SK-N-SH treated with all-trans-retinoic acid at 6 μM for 48 hours (cell line): ENCODE measurements around the gene SPATS2.

Source experiments
- ATAC-seq: fragments of 200-7000 bp; cut with Tn5 transposase; 3 replicates; pipeline ENCODE4 v1.9.1; 2020; ENCODE audit warnings: mild to moderate bottlenecking, moderate library complexity
- ARNTL ChIP-seq: fragments of 450-650 bp; formaldehyde crosslinking; IDR thresholded peaks from 2 replicates; pipeline ENCODE4 v1.5.0; 2020; ENCODE audit warnings: low read depth, mild to moderate bottlenecking, moderate library complexity, borderline replicate concordance
- CSDC2 ChIP-seq: fragments of 250-450 bp; sonication (Bioruptor Pico); IDR thresholded peaks from 2 replicates; pipeline ENCODE4 v1.5.0; 2020; ENCODE audit warnings: mild to moderate bottlenecking, moderate library complexity
- ESRRG ChIP-seq: fragments of 250-450 bp; sonication (Bioruptor Pico); IDR thresholded peaks from 2 replicates; pipeline ENCODE4 v1.6.1; 2021; ENCODE audit warnings: mild to moderate bottlenecking
- GLIS3 ChIP-seq: fragments of 250-450 bp; sonication (Bioruptor Pico); IDR thresholded peaks from 2 replicates; pipeline ENCODE4 v1.5.0; 2020; ENCODE audit warnings: mild to moderate bottlenecking, moderate library complexity
- ISL1 ChIP-seq: fragments of 250-450 bp; sonication (Bioruptor Pico); IDR thresholded peaks from 2 replicates; pipeline ENCODE4 v2.1.2; 2022; ENCODE audit warnings: mild to moderate bottlenecking, moderate library complexity
- OSR1 ChIP-seq: fragments of 250-450 bp; sonication (Bioruptor Pico); IDR thresholded peaks from 2 replicates; pipeline ENCODE4 v1.8.0; 2022; ENCODE audit warnings: moderate library complexity, mild to moderate bottlenecking, inconsistent platforms
- PPARA ChIP-seq: fragments of 250-450 bp; sonication (Bioruptor Pico); IDR thresholded peaks from 2 replicates; pipeline ENCODE4 v1.5.0; 2020; ENCODE audit warnings: mild to moderate bottlenecking, borderline replicate concordance
- RARB ChIP-seq: fragments of 250-450 bp; sonication (Bioruptor Pico); IDR thresholded peaks from 2 replicates; pipeline ENCODE4 v1.8.0; 2021; ENCODE audit warnings: mild to moderate bottlenecking, moderate library complexity
- SNAI2 ChIP-seq: fragments of 250-450 bp; sonication (Bioruptor Pico); IDR thresholded peaks from 2 replicates; pipeline ENCODE4 v1.5.0; 2020; ENCODE audit warnings: mild to moderate bottlenecking, moderate library complexity
- ZFP3 ChIP-seq: fragments of 250-450 bp; sonication (Bioruptor Pico); IDR thresholded peaks from 2 replicates; pipeline ENCODE4 v1.5.0; 2020; ENCODE audit warnings: mild to moderate bottlenecking, moderate library complexity
- ZFP30 ChIP-seq: fragments of 450-650 bp; formaldehyde crosslinking; IDR thresholded peaks from 2 replicates; pipeline ENCODE4 v1.5.0; 2022; ENCODE audit warnings: mild to moderate bottlenecking, moderate library complexity
- ZNF565 ChIP-seq: fragments of 450-650 bp; formaldehyde crosslinking; conservative IDR thresholded peaks from 2 replicates; pipeline ENCODE4 v1.5.0; 2020; ENCODE audit warnings: low read depth, mild to moderate bottlenecking, moderate library complexity
- ZNF70 ChIP-seq: fragments of 450-650 bp; formaldehyde crosslinking; IDR thresholded peaks from 2 replicates; pipeline ENCODE4 v1.5.0; 2020; ENCODE audit warnings: mild to moderate bottlenecking, moderate library complexity
- ZNF8 ChIP-seq: fragments of 450-650 bp; formaldehyde crosslinking; IDR thresholded peaks from 2 replicates; pipeline ENCODE4 v1.5.0; 2020; ENCODE audit warnings: mild to moderate bottlenecking, moderate library complexity
- TF ChIP-seq, protein P1 (sequence below): fragments of 250-450 bp; sonication (Bioruptor Pico); IDR thresholded peaks from 2 replicates; pipeline ENCODE4 v1.8.0; 2020; ENCODE audit warnings: mild to moderate bottlenecking, moderate library complexity, borderline replicate concordance
- TF ChIP-seq, protein P2 (sequence below): fragments of 250-450 bp; sonication (Bioruptor Pico); IDR thresholded peaks from 2 replicates; pipeline ENCODE4 v1.8.0; 2021; ENCODE audit warnings: low read depth, mild to moderate bottlenecking, moderate library complexity, borderline replicate concordance
- TF ChIP-seq, protein P3 (sequence below): fragments of 250-450 bp; sonication (Bioruptor Pico); IDR thresholded peaks from 2 replicates; pipeline ENCODE4 v1.5.1; 2021; ENCODE audit warnings: mild to moderate bottlenecking, moderate library complexity

SPATS2 gene

DNA sequence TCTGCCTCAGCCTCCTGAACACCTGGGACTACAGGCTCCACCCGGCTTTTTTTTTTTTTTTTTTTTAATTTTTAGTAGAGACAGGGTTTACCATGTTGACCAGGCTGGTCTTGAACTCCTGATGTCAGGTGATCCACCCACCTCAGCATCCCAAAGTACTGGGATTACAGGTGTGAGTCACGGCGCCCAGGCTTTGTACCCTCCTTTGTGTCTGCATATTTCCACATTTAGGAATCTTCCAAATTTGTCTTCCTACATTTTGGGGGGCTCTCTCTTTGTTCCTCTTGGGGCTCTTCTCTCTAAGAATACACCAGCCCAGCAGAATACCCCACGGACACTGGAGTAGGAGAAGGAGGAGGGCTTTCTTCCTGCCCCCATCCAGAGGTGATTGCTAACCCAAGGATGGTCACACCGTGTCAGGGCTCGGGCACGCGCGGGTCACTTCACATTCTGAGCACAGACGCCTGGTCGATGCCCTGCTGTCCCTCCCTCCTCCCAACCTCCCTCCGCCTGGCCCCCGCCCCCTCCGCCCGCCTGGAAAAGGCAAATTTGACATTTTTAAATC lies 22.7 kb upstream of the SPATS2 start (continued):
- TF ChIP-seq, protein P1, sequence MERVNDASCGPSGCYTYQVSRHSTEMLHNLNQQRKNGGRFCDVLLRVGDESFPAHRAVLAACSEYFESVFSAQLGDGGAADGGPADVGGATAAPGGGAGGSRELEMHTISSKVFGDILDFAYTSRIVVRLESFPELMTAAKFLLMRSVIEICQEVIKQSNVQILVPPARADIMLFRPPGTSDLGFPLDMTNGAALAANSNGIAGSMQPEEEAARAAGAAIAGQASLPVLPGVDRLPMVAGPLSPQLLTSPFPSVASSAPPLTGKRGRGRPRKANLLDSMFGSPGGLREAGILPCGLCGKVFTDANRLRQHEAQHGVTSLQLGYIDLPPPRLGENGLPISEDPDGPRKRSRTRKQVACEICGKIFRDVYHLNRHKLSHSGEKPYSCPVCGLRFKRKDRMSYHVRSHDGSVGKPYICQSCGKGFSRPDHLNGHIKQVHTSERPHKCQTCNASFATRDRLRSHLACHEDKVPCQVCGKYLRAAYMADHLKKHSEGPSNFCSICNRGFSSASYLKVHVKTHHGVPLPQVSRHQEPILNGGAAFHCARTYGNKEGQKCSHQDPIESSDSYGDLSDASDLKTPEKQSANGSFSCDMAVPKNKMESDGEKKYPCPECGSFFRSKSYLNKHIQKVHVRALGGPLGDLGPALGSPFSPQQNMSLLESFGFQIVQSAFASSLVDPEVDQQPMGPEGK: no peak
- TF ChIP-seq CSDC2 (CRISPR knock-in tag) (no peak), ZFP3 (CRISPR knock-in tag) (no peak), OSR1 (CRISPR knock-in tag) (no peak)
- TF ChIP-seq, protein P2, sequence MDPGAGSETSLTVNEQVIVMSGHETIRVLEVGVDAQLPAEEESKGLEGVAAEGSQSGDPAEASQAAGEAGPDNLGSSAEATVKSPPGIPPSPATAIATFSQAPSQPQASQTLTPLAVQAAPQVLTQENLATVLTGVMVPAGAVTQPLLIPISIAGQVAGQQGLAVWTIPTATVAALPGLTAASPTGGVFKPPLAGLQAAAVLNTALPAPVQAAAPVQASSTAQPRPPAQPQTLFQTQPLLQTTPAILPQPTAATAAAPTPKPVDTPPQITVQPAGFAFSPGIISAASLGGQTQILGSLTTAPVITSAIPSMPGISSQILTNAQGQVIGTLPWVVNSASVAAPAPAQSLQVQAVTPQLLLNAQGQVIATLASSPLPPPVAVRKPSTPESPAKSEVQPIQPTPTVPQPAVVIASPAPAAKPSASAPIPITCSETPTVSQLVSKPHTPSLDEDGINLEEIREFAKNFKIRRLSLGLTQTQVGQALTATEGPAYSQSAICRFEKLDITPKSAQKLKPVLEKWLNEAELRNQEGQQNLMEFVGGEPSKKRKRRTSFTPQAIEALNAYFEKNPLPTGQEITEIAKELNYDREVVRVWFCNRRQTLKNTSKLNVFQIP (CRISPR knock-in tag): no peak
- TF ChIP-seq, all 23 proteins: peak for 0

DNA sequence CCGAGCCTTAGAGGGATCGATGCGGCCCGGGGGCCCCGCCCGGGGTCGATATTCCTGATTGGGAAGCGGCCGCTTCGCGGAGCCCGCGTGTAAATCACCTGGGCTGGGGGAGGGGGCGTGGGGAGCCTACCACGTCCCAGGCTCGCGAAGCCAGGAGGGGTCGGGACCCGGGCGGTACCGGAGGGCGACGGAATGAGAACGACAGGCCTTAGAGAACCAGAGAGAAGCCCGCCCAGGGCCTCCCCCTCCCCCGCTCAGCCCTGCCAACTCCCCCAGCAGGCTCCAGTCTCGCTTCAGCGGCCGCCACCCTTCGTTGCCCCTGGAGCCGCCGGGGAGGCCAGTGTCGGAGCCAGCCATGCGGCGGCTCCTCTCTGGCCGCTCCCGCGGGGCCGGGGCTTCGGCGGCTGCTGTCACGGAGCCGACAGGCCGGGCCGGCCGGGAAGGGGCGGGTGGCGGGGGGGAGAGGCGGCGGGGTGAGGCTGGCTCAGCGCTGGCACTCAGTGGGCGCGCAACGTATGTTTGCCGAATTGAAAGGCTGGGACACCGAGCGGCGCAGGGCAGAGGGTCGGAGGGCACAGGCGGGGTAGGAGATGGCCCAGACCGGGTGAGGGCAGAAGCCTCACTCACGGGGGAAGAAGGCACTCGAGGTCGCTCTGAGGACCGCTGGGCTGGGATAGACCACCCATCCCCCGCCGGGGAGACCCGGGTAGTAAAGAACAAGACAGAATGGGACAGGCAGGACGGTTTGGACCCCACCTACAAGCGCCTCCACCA lies 22.0 kb upstream of the SPATS2 start:
- TF ChIP-seq ARNTL: no peak
- no peak for TF ChIP-seq GLIS3 (CRISPR knock-in tag)
- no peak for TF ChIP-seq ZNF70 (CRISPR knock-in tag)
- no peak for TF ChIP-seq ISL1
- TF ChIP-seq ZFP30: no peak
- TF ChIP-seq, protein P1: no peak
- no peak for TF ChIP-seq ESRRG (CRISPR knock-in tag)
- no peak for TF ChIP-seq ZNF8 (CRISPR knock-in tag)
- no peak for TF ChIP-seq PPARA
- TF ChIP-seq, protein P3, sequence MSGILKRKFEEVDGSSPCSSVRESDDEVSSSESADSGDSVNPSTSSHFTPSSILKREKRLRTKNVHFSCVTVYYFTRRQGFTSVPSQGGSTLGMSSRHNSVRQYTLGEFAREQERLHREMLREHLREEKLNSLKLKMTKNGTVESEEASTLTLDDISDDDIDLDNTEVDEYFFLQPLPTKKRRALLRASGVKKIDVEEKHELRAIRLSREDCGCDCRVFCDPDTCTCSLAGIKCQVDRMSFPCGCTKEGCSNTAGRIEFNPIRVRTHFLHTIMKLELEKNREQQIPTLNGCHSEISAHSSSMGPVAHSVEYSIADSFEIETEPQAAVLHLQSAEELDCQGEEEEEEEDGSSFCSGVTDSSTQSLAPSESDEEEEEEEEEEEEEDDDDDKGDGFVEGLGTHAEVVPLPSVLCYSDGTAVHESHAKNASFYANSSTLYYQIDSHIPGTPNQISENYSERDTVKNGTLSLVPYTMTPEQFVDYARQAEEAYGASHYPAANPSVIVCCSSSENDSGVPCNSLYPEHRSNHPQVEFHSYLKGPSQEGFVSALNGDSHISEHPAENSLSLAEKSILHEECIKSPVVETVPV (CRISPR knock-in tag): no peak
- peak; percentile 3 for ATAC-seq

- TF ChIP-seq, protein P3 (CRISPR knock-in tag): no peak
- TF ChIP-seq, protein P1: no peak
- TF ChIP-seq GLIS3 (CRISPR knock-in tag): no peak
- no peak for TF ChIP-seq ZNF565 (CRISPR knock-in tag)
- no peak for TF ChIP-seq SNAI2
- no peak for TF ChIP-seq RARB (CRISPR knock-in tag)
- TF ChIP-seq CSDC2 (CRISPR knock-in tag): no peak
- no peak for TF ChIP-seq ESRRG (CRISPR knock-in tag)
- no peak for ATAC-seq
Measured at GRCh38 chr12:49345825-49346658, 21.2 kb upstream of the SPATS2 start.
